Measurements from ENCODE around the gene CAMSAP2.

DNA sequence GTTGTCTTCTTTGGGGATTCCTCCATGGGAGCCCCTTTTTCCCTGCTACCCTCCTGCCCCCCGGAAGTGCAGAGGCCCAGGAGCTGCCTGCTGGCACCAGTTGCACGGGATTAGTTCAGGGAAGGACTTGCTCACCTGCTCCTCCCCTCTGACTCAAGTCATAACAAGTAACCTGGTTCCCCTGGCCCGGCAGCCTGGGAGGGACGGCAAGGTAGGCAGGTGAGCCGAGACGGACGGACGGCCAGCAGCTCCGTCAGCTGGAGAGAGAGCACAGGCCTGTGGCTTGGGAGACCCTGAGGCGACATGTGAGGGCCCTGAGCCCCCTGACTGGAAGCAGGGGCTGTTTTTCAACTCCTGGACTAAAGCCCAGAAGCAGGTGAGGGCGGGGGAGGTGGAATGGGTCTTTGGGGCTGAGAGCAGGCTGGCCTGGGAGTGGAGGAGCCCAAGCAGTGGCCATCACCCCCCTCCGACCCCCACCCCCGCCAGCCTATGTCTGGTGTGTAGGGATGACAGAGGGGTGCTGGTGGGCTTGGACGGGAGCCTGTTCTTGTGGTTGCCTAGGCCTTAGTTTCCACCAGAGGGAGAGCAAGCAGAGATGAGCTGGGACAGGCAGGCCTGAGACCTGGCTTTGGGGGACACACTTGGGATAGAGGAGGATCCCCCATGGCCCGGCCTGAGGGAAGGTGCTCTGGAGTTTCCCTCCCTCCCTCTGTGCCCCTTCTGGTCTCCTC is 156.2 kb downstream of the CAMSAP2 start, which contains the start of gene INAVA:
- TF ChIP-seq, protein P1, sequence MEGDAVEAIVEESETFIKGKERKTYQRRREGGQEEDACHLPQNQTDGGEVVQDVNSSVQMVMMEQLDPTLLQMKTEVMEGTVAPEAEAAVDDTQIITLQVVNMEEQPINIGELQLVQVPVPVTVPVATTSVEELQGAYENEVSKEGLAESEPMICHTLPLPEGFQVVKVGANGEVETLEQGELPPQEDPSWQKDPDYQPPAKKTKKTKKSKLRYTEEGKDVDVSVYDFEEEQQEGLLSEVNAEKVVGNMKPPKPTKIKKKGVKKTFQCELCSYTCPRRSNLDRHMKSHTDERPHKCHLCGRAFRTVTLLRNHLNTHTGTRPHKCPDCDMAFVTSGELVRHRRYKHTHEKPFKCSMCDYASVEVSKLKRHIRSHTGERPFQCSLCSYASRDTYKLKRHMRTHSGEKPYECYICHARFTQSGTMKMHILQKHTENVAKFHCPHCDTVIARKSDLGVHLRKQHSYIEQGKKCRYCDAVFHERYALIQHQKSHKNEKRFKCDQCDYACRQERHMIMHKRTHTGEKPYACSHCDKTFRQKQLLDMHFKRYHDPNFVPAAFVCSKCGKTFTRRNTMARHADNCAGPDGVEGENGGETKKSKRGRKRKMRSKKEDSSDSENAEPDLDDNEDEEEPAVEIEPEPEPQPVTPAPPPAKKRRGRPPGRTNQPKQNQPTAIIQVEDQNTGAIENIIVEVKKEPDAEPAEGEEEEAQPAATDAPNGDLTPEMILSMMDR (IDR thresholded peaks at IDR 0.05), result no peak
- no peak for TF ChIP-seq POLR2A (IDR thresholded peaks at IDR 0.05)
